ENCODE measurements around the gene PRKCZ. TPM values are rescaled to one million over a fixed set of nuclear protein-coding genes. Genes with fewer than 3 reads are reported as not detected.

Gene PRKCZ
- total RNA-seq, 1 experiment from 2014 or later = 1.9 TPM

- no peak for DNase-seq (ENCODE audit: low spot score)
- no peak overlapping the region for H3K27ac ChIP-seq (ENCODE audit: low read depth, low read length, poor library complexity, severe bottlenecking)
- no peaks in the 10 kb centered on the region for H3K9me3 ChIP-seq (ENCODE audit: low read depth, low read length, poor library complexity, severe bottlenecking)
- H3K27me3 ChIP-seq (replicated peaks; ENCODE audit: insufficient read depth, low read depth, low read length, poor library complexity) = no peaks in the 10 kb centered on the region
- no peak overlapping the region for H3K4me3 ChIP-seq (ENCODE audit: low read depth, low read length, poor library complexity, severe bottlenecking)
- POLR2A ChIA-PET (ENCODE audit: low non-redundant PET) = no interaction called here
- no peaks in the 10 kb centered on the region for H3K4me1 ChIP-seq (ENCODE audit: insufficient read depth, low read length, poor library complexity, severe bottlenecking)
- no peak for TF ChIP-seq CTCF (conservative IDR thresholded peaks at IDR 0.05; ENCODE audit: low read depth, low read length)
- BruUV-seq (replicated peaks) = no TSS peak
- intact Hi-C loops (cut with micrococcal nuclease; ENCODE audit: unreplicated experiment) = no loop called here
- H3K36me3 ChIP-seq (ENCODE audit: insufficient read depth, low read length, poor library complexity, severe bottlenecking) = no peaks in the 10 kb centered on the region
- CTCF ChIA-PET = interaction anchor here (0.6 kb wide), 1 partner anchor 170 kb away, joined by 3 read pairs; no protein-coding TSS in a partner anchor
Measured at GRCh38 chr1:2148691-2149090, 98.5 kb downstream of the PRKCZ start.

- CTCF ChIA-PET = no interaction called here
- H3K9me3 ChIP-seq (ENCODE audit: low read depth, low read length, poor library complexity, severe bottlenecking) = no peaks in the 10 kb centered on the region
- H3K27me3 ChIP-seq (replicated peaks; ENCODE audit: insufficient read depth, low read depth, low read length, poor library complexity) = no peaks in the 10 kb centered on the region
- DNase-seq (ENCODE audit: low spot score) = no peak
- TF ChIP-seq CTCF (conservative IDR thresholded peaks at IDR 0.05; ENCODE audit: low read depth, low read length) (no peak), EZH2 (IDR thresholded peaks at IDR 0.05; ENCODE audit: borderline replicate concordance, low read depth, low read length, poor library complexity, severe bottlenecking) (no peak)
- no peaks in the 10 kb centered on the region for H3K36me3 ChIP-seq (ENCODE audit: insufficient read depth, low read length, poor library complexity, severe bottlenecking)
- no peaks in the 10 kb centered on the region for H3K4me1 ChIP-seq (ENCODE audit: insufficient read depth, low read length, poor library complexity, severe bottlenecking)
- no TSS peak for BruUV-seq (replicated peaks)
- no peak overlapping the region for H3K27ac ChIP-seq (ENCODE audit: low read depth, low read length, poor library complexity, severe bottlenecking)
- intact Hi-C loops (cut with micrococcal nuclease; ENCODE audit: unreplicated experiment) = no loop called here
- H3K4me3 ChIP-seq (ENCODE audit: low read depth, low read length, poor library complexity, severe bottlenecking) = no peak overlapping the region
- POLR2A ChIA-PET (ENCODE audit: low non-redundant PET) = no interaction called here
Measured at GRCh38 chr1:2150801-2151200, 100.6 kb downstream of the PRKCZ start.

- ChIA-PET CTCF (no interaction called here), POLR2A (ENCODE audit: low non-redundant PET) (no interaction called here)
- no TSS peak for BruUV-seq (replicated peaks)
Measured at GRCh38 chr1:2151252-2151651, 101.0 kb downstream of the PRKCZ start.

More at GRCh38 chr1:2151252-2151651, 101.0 kb downstream of the PRKCZ start:
- Histone ChIP-seq H3K9me3 (ENCODE audit: low read depth, low read length, poor library complexity, severe bottlenecking) (no peaks in the 10 kb centered on the region), H3K4me3 (ENCODE audit: low read depth, low read length, poor library complexity, severe bottlenecking) (no peak overlapping the region), H3K27me3 (replicated peaks; ENCODE audit: insufficient read depth, low read depth, low read length, poor library complexity) (no peaks in the 10 kb centered on the region), H3K36me3 (ENCODE audit: insufficient read depth, low read length, poor library complexity, severe bottlenecking) (no peaks in the 10 kb centered on the region), H3K4me1 (ENCODE audit: insufficient read depth, low read length, poor library complexity, severe bottlenecking) (no peaks in the 10 kb centered on the region), H3K27ac (ENCODE audit: low read depth, low read length, poor library complexity, severe bottlenecking) (no peak overlapping the region)
- TF ChIP-seq EZH2 (IDR thresholded peaks at IDR 0.05; ENCODE audit: borderline replicate concordance, low read depth, low read length, poor library complexity, severe bottlenecking) = no peak
- no peak for TF ChIP-seq CTCF (conservative IDR thresholded peaks at IDR 0.05; ENCODE audit: low read depth, low read length)
- DNase-seq (ENCODE audit: low spot score) = no peak
- intact Hi-C loops (cut with micrococcal nuclease; ENCODE audit: unreplicated experiment) = no loop called here
